HG03457 (cell line): ENCODE results near the gene DIO2.

Experiments used
- ATAC-seq: cut with Tn5 transposase; IDR thresholded peaks from one replicate; pipeline ENCODE4 v1.9.1; 2021; ENCODE audit warnings: moderate number of reproducible peaks; ENCODE audit not compliant: unreplicated experiment

DIO2 gene

GRCh38 chr14:80172375-80173051 lies 38.8 kb downstream of the DIO2 start:
- ATAC-seq: no peak

- ATAC-seq: no peak
Measured at GRCh38 chr14:80167793-80168448, 43.4 kb downstream of the DIO2 start.

GRCh38 chr14:80164991-80165721 lies 46.1 kb downstream of the DIO2 start:
- no peak for ATAC-seq

- no peak for ATAC-seq
Measured at GRCh38 chr14:80152763-80153162, 58.5 kb downstream of the DIO2 start.

- ATAC-seq: no peak
Measured at GRCh38 chr14:80152166-80152565, 59.1 kb downstream of the DIO2 start.

- no peak for ATAC-seq
Measured at GRCh38 chr14:80150301-80150700, 61.0 kb downstream of the DIO2 start.
